NCI-H748 (cell line): Measurements from ENCODE around the gene GHR.
"Not testable (repeated sequence)": the region's sequence is repeated elsewhere in the genome, so short reads cannot be mapped to it uniquely, and the experiment has no call there.

Experiments
- DNase-seq: peaks from one replicate; lab custom pipeline; 2025; ENCODE audit not compliant: unreplicated experiment; lab: John Stamatoyannopoulos, UW

Gene GHR

DNA sequence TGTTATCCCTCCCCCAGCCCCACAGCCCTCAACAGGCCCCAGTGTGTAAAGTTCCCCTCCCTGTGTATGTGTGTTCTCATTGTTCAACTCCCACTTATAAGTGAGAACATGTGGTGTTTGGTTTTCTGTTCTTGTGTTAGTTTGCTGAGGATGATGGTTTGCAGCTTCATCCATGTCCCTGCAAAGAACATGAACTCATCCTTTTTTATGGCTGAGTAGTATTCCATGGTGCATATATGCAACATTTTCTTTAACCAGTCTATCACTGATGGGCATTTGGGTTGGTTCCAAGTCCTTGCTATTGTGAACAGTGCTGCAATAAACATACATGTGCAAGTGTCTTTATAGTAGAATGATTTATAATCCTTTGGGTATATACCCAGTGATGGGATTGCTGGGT is 261.8 kb downstream of the GHR start:
- not testable (repeated sequence) for DNase-seq

- no peak for DNase-seq
These were observed 266.2 kb downstream of the GHR start for GRCh38 chr5:42689391-42689790.

GRCh38 chr5:42691413-42691937 is 268.2 kb downstream of the GHR start:
- DNase-seq = no peak

- DNase-seq = no peak
These were observed 278.3 kb downstream of the GHR start for GRCh38 chr5:42701351-42702059.

DNA sequence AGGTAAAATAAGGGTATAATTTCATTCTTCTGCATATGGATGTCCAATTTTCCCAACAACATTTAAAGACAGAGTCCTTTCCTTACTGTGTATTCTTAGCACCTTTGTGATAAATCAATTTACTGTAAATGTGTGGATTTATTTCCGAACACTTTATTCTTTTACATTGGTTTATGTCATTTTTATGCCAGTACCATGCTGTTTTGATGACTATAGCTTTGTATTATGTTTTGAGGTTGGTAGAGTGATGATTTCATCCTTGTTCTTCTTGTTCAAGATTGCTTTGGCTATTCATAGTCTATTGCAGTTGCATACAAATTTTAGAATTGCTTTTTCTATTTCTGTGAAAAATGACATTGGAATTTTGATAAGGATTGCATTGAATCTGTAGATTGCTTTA is 280.0 kb downstream of the GHR start:
- no peak for DNase-seq

GRCh38 chr5:42715785-42716184 is 292.5 kb downstream of the GHR start:
- no peak for DNase-seq

- DNase-seq = no peak
These were observed 295.4 kb downstream of the GHR start for GRCh38 chr5:42718591-42718990.

GRCh38 chr5:42719034-42719433 is 295.8 kb downstream of the GHR start:
- no peak for DNase-seq

DNA sequence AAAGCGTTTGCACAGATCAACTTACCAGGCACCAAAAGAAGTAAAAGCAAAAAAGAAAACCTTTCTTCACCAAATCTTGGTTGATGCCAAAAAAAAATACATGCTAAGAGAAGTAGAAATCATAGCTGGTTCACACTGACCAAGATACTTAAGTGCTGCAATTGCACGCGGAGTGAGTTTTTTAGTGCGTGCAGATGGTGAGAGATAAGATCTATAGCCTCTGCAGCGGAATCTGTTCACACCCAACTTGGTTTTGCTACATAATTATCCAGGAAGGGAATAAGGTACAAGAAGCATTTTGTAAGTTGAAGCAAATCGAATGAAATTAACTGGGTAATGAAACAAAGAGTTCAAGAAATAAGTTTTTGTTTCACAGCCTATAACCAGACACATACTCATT is 297.0 kb downstream of the GHR start:
- no peak for DNase-seq

GRCh38 chr5:42721484-42721883 is 298.2 kb downstream of the GHR start:
- DNase-seq = no peak

- peak; percentile 84 for DNase-seq
These were observed 311.4 kb downstream of the GHR start for GRCh38 chr5:42734531-42735058.

- no peak for DNase-seq
These were observed 317.7 kb downstream of the GHR start for GRCh38 chr5:42740920-42741319.

GRCh38 chr5:42745426-42745825 is 322.2 kb downstream of the GHR start:
- peak; percentile 44 for DNase-seq

- no peak for DNase-seq
These were observed 322.6 kb downstream of the GHR start for GRCh38 chr5:42745856-42746255.

GRCh38 chr5:42749020-42749419 is 325.8 kb downstream of the GHR start:
- DNase-seq = no peak

DNA sequence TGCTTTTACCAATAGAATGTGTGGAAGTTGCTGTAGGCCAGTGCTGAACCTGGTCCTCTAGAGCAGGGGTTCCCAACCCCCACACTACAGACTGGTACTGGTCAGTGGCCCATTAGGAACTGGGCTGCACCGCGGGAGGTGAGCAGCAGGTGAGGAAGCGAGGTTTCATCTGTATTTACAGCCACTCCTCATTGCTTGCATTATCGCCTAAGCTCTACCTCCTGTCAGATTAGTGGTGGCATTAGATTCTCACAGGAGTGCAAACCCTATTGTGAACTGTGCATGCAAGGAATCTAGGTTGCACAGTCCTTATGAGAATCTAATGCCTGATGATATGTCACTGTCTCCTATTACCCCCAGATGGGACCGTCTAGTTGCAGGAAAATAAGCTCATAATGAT is 327.3 kb downstream of the GHR start:
- no peak for DNase-seq

DNA sequence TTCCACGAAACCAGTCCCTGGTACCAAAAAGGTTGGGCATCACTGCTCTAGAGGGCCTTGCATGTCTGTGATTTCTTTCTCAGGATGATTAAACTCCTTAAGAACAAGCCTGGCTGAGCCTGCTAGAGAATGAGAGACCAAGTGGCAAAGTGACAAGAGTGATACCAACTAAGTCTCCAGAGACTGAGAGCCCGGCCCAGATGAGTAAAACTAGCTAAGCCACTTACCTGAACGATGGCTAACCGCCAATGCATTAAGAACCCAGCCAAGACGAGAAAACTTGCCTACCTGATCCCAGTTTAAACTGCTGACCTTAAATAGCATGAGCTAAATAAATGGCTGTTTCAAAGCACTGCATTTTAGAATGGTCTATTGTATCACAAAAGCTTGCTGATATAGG is 327.8 kb downstream of the GHR start:
- DNase-seq = no peak

GRCh38 chr5:42753099-42753498 is 329.9 kb downstream of the GHR start:
- DNase-seq = no peak

DNA sequence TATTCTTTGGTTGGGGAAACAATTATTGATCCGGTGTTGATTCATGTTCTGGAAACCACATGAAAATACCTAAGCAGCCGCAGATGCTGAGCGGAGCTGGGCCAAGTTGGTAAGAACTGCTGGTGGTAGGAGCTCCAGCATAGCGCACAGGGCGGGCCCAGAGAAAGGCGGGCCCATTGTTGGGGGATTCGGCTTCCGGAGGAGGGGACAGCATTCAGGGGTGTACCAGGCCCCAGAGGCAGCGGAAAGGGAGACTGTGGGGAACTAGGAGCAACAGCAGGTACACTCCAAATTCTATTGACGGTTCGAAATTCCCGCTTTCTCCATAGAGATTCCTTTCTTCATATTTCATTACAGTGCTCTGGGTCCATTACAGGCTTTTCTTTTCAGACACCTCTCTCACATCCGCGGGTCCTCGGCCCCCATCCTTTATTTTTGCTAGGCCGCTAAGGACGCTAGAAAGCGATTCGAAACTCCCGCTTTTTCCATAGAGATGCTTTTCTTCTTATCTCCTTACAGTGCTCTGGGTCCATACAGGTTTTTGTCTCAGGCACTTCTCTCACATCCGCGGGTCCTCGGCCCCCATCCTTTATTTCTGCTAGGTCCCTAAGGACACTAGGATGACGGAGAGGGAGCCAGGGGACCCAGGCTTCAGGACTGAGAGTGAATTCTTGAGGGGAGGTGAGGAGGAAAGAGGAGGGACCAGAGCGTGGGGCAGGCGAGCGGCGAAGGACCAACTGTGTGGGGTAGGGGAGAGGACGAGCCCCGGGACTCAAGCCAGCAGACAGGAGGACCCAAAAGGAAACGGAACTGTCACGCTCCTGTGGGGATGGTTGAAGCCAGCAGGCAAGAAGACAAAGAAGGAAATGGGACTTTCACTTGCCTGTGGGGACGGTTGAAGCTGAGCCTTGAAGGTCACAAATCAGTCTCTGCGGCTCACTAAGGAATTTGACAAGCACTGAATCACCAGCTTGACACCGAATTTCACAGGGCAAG is 333.7 kb downstream of the GHR start, which contains the start of gene CCDC152:
CCDC152 (plus strand) TSS at position 213 of the 996 bp plus-strand sequence. CDS start 2,304 bp downstream, outside the sequence.
- peak; percentile 58 for DNase-seq

DNA sequence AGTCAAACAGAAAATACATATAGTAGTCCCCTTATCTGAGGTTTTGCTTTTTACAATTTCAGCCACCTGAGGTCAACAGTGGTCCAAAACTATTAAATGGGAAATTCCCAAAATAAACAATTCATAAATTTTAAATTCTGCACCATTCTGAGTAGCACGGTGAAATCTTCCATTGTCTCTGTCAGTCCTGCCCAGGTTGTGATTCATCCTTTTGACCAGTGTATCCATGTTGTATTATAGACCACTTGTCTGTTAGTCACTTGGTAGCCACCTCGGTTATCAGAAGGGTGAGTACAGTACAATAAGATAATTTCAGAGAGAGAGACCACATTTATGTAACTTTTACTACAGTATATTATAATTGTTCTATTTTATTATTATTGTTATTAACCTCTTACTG is 336.2 kb downstream of the GHR start:
- DNase-seq = no peak

DNA sequence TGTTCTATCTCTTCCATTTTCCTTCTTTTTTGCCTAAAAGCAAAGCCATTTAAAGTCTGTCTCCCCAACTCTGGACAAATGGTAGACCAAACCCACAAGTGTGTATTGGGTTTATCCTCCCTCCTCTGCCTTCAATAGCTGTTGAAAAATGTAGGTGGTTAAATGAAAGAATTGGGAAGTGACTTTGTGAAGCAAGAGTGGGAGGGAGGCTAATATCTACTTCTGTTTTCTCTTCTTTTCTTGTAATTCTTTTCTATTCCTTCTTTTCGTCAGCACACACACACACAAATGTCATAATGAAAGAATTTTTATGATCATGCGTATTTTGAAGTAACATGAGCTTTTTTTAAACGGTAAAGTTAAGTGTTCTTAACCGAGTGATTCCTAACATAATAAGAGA is 337.2 kb downstream of the GHR start:
- no peak for DNase-seq
